RPMI8226 (cell line): Measurements from ENCODE around the gene AARS2.

Experiments used
- DNase-seq: peaks from one replicate; pipeline ENCODE4 v3.0.0-alpha.2; 2015

AARS2 gene

GRCh38 chr6:44272999-44273566, 40.1 kb downstream of the AARS2 start:
- DNase-seq, result no peak

- no peak for DNase-seq
These were observed 40.6 kb downstream of the AARS2 start for GRCh38 chr6:44272529-44272928.

GRCh38 chr6:44271914-44272313, 41.2 kb downstream of the AARS2 start:
- no peak for DNase-seq

- no peak for DNase-seq
These were observed 41.8 kb downstream of the AARS2 start for GRCh38 chr6:44271406-44271723.

GRCh38 chr6:44270526-44271405, 42.4 kb downstream of the AARS2 start:
- no peak for DNase-seq

- DNase-seq, result no peak
These were observed 43.1 kb downstream of the AARS2 start, which contains the start of gene TMEM151B for GRCh38 chr6:44269921-44270525. Gene TMEM151B, plus strand, starts transcription at chr6:44270450. Its CDS starts 293 bp downstream, at chr6:44270743.

GRCh38 chr6:44269178-44269920, 43.8 kb downstream of the AARS2 start:
- no peak for DNase-seq

GRCh38 chr6:44268095-44268628, 45.0 kb downstream of the AARS2 start:
- peak; percentile 66 for DNase-seq

GRCh38 chr6:44267252-44267651, 45.9 kb downstream of the AARS2 start:
- peak; percentile 27 for DNase-seq

- no peak for DNase-seq
These were observed 46.8 kb downstream of the AARS2 start for GRCh38 chr6:44266347-44266746.

- no peak for DNase-seq
These were observed 47.4 kb downstream of the AARS2 start for GRCh38 chr6:44265722-44266233.

- peak; percentile 86 for DNase-seq
These were observed 48.0 kb downstream of the AARS2 start, which contains the start of gene NFKBIE for GRCh38 chr6:44265007-44265721. Gene NFKBIE, minus strand, starts transcription at chr6:44265551. Its CDS starts 205 bp downstream, at chr6:44265346.

GRCh38 chr6:44264154-44265006, 48.8 kb downstream of the AARS2 start:
- DNase-seq, result peak; percentile 87

- DNase-seq, result peak; percentile 31
These were observed 49.6 kb downstream of the AARS2 start for GRCh38 chr6:44263354-44264100.

GRCh38 chr6:44262467-44263353, 50.4 kb downstream of the AARS2 start:
- no peak for DNase-seq

GRCh38 chr6:44261581-44261980, 51.6 kb downstream of the AARS2 start:
- no peak for DNase-seq

GRCh38 chr6:44260451-44261297, 52.5 kb downstream of the AARS2 start:
- DNase-seq, result no peak

GRCh38 chr6:44260011-44260410, 53.1 kb downstream of the AARS2 start:
- no peak for DNase-seq
